Measurements from ENCODE around the gene CTXN2.

CTXN2 gene

DNA sequence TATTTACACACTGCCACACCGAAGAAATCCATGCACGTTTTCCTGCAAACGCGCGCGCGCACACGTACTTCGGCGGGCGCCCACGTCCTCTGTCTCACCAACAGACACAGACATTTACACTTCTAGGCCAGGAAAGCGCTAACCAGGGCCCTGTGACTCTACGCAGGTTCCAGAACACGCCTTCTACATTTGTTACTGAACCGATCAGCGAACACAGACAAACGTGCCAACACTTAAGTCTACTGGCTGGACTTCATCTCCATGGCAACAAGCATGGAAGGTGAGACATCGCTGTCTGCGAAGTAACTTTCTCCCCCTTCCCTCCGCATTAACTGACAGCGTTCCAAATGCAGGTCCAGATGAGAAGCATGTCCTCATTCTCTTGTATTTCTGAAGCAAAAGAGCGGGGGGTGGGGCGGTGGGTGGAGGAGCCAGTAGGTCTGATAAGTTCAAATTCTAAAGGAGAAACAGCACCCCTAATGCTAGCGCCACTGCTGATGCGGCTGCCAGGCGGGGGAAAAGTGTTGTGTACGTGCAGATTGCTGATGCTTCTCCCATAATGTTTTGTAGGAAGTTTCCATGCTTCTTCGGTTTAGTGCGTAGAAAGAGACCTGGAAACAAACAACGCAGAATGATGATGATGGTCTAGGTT, at the start of gene CTXN2:
TSS of gene CTXN2 (plus strand) at position 92 of the 652 bp plus-strand sequence. CDS start 9,636 bp downstream, outside the sequence.
- DNase-seq = no peak

DNA sequence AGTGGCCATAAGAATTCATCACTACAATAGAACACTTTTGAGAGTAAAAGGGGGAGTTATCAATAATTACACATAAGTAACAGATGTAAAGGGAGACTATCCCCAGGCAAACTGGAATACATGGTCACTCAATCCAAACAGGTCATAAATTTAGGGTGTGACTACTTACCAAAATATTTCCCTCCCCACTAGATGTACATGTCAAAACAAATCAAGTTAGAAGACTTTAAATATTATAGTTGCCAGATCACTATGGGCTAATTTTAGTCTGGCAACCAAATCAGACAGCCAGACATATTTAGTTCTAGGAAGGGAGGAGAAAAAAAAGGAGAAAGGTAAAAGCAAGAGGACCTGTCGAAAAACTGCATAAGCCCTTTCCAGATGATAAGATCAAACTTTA, 47.6 kb upstream of the CTXN2 start:
- no peak for DNase-seq

DNA sequence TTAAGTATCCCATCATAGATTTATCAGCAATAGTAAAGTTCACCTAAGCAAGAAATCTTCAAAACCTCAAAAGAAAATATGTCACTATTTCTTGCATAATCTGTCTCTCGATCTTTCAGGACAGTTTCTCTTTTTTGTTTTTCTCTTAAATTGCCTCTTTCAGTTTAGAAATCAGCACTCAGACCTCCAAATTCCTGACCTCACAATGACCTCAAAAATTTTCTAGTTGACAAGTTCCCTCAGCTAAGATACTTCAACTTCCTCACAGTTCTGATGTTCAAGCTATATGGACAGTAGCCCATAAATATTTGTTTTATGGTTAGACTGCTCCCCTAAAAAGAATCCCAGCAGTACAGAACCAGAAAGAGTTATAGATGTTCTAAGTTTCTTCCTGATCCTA, 46.6 kb upstream of the CTXN2 start:
- no peak for DNase-seq

- no peak for DNase-seq
These were observed 45.5 kb upstream of the CTXN2 start for GRCh38 chr15:48145923-48146322.

- DNase-seq = no peak
These were observed 44.1 kb upstream of the CTXN2 start for GRCh38 chr15:48147358-48147757.

- DNase-seq = no peak
These were observed 41.6 kb upstream of the CTXN2 start for GRCh38 chr15:48149858-48150257.

DNA sequence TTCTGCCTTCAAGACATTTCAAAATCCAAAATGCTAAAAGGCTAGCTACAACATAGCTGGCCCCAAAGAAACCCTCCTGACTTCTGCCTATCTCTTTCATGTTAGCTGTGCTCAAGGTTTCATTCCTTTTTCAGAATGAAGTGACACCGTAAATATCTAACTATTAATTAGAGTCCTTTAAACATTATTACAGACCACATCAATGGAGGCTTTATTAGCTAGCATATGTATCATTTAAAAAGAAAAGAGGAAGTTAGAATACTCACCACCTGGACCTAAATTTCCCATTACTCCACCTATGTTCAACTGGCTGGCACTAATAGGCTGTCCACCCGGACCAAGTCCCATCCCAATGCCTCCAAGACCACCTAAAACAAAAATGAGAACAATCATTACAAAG, 37.9 kb upstream of the CTXN2 start:
- no peak for DNase-seq

- no peak for DNase-seq
These were observed 22.8 kb upstream of the CTXN2 start for GRCh38 chr15:48168616-48169015.

GRCh38 chr15:48170981-48171380, 20.5 kb upstream of the CTXN2 start:
- no peak for DNase-seq

- no peak for DNase-seq
These were observed 16.3 kb upstream of the CTXN2 start for GRCh38 chr15:48175126-48175525.

DNA sequence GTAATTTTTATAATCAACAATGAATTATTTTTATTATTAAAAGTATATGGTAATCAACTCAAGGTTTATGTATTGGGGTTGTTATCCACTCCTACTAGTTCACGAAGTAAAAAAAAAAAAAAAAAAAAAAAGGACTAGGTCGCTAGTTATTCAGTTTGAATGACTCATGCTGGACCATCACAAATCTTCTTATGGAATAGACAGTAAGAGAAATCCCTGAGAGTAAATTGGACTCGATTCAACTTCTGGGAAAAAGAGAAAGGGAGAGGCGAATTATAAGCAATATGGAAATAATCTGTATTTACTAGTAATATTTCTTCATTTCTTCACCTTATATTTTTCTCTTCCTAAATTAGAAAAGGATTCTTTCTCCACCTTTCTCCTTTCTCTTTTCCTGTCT, 15.4 kb upstream of the CTXN2 start:
- DNase-seq = no peak

DNA sequence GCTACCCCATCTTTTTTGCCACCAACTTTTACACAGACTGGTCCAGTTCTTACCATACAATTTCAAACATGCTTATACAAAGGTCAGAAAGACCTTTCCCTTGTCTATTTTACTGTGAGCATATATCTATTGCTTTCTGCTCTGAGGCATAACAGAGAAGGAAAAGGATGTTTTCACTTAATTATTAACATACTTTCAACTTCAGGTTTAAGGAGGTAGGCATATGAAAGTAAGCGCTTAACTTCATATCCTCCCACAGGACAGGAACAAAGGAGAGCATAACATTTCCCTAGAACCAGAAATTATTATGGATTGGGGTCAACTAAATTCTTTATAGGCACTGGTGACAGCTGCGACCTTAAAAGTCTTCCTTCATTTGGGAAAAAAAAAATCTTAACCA, 14.5 kb upstream of the CTXN2 start:
- no peak for DNase-seq

GRCh38 chr15:48177383-48177765, 14.1 kb upstream of the CTXN2 start:
- DNase-seq = no peak

- peak; percentile 74 for DNase-seq
These were observed 13.5 kb upstream of the CTXN2 start, which contains the start of gene MYEF2 for GRCh38 chr15:48177766-48178647. TSS of gene MYEF2 (minus strand) at chr15:48178295. CDS start at chr15:48178237, 58 bp downstream.

GRCh38 chr15:48178648-48178931, 12.9 kb upstream of the CTXN2 start:
- no peak for DNase-seq

- no peak for DNase-seq
These were observed 8.7 kb upstream of the CTXN2 start for GRCh38 chr15:48182749-48183148.

DNA sequence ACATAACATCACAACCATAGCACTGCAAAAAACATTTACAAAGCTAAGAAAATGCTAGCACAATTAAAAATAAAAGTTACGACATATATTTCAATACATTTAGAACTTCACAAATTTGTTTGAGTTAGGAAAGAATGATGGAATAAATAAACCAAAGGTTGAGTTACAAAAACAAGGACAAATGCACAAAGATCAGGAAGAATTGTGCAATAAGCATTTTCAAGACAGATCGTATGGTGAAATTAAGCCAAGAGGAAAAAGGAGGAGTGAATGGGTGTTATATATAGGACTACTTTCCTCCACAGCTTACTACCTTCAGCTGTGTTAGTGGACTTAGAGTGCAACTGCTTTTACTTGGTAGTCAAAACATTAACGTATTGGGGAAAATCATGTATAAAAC, 5.9 kb upstream of the CTXN2 start:
- no peak for DNase-seq

- no peak for DNase-seq
These were observed 5.2 kb upstream of the CTXN2 start for GRCh38 chr15:48186271-48186670.

- DNase-seq = peak; percentile 33
These were observed 412 bp upstream of the CTXN2 start for GRCh38 chr15:48190932-48191573.

- DNase-seq = no peak
These were observed 10.6 kb downstream of the CTXN2 start for GRCh38 chr15:48202068-48202467.

DNA sequence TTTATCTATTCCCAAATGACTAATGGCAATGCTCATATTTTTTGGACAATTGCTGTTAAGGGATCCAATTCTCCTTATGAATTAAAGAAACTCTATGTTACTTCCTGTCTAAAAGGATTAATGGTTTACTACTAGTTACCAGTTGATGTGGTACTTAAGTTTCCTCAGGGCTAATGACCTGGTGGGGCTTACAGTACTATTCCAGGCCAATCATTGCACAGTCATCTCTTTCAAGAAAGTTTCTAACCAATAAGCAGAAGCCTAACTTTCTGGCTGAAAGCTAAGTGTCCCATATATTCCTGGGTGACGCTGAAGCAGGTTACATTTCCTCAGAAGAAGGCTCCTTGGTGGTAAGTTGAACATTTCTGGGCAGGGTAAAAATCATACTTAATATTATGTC, 14.5 kb downstream of the CTXN2 start, which contains the start of gene SLC12A1:
TSS of gene SLC12A1 (plus strand) at position 322 of the 400 bp plus-strand sequence. CDS start 1,418 bp downstream, outside the sequence.
- DNase-seq = no peak

DNA sequence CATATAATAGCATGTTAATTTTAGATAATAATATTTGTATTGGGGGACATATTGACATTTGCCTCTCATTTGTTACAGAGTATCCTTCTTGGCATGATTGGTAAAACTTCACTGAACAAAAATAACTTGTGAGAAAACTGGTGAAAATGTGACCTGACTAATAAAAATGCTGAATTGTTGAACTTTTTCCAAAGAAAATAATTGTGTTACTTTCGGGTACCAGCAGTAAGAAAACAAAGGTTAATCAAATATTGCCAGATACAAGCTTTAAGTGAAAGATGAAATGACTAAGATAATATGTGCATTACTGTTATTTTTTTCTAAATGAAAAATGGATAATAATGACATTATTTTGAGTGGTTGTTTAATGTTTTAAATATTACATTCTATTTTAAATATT, 29.8 kb downstream of the CTXN2 start:
- DNase-seq = no peak

- peak; percentile 8 for DNase-seq
These were observed 30.4 kb downstream of the CTXN2 start for GRCh38 chr15:48221885-48222284.

DNA sequence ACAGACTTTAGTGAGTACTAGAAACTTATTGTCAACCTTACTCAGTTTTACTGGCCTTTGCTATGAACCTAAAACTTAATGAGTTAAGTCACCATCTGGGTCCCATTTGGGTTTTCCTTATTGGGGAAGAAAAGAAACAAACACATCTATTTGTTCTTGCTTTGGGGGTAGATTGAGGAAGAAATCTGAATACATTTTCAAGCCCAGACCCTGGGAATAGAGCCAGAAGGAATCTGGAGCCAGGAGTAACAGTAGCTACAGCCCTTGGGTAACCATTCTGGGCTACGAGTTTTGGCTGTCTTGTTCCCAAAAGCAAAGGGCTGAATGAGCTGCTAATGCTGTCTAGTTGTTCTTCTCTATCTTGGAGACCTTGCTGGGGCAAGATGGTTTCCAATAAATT, 31.2 kb downstream of the CTXN2 start:
- DNase-seq = no peak

Measured in NCI-H1048 (cell line).